DND-41 (cell line): ENCODE measurements around the gene XPO4.
"Not testable (repeated sequence)": the region's sequence is repeated elsewhere in the genome, so short reads cannot be mapped to it uniquely, and the experiment has no call there.

Source experiments
- ATAC-seq: fragments of 200-7000 bp; cut with Tn5 transposase; 3 replicates; pipeline ENCODE4 v1.9.1; 2021; ENCODE audit warnings: low read depth; ENCODE audit not compliant: insufficient read depth
- DNase-seq: peaks from one replicate; pipeline ENCODE4 v3.0.0-alpha.2; 2020
- H2AFZ ChIP-seq: 2 replicates; pipeline ENCODE4 v1.6.0; 2012; ENCODE audit warnings: low read depth, low read length
- H3K27ac ChIP-seq: 2 replicates; pipeline ENCODE4 v1.5.1; 2012; ENCODE audit warnings: low read length, inconsistent platforms
- H3K27me3 ChIP-seq: fragments of 200-600 bp; sonication (generic); 2 replicates; pipeline ENCODE4 v1.6.0; 2012; ENCODE audit warnings: low read length, mild to moderate bottlenecking, inconsistent platforms; ENCODE audit not compliant: insufficient read depth, poor library complexity
- H3K36me3 ChIP-seq: 2 replicates; pipeline ENCODE4 v1.5.1; 2012; ENCODE audit warnings: low read length, inconsistent platforms; ENCODE audit not compliant: insufficient read depth
- H3K4me1 ChIP-seq: 2 replicates; pipeline ENCODE4 v1.5.1; 2012; ENCODE audit warnings: mild to moderate bottlenecking, low read length; ENCODE audit not compliant: insufficient read depth
- H3K4me2 ChIP-seq: 2 replicates; pipeline ENCODE4 v1.6.0; 2012; ENCODE audit warnings: mild to moderate bottlenecking, moderate library complexity, low read length, inconsistent platforms; ENCODE audit not compliant: insufficient read depth
- H3K4me3 ChIP-seq, 2 experiments: fragments of 200-600 bp in 1 of 2; shearing (Covaris generic) in 1 of 2; 2 replicates each; pipeline ENCODE4 v1.5.1; 2012 to 2016; ENCODE audit warnings: inconsistent platforms in 2 of 2, low read length in 2 of 2, mild to moderate bottlenecking in 2 of 2, low read depth in 1 of 2, moderate library complexity in 1 of 2
- H3K79me2 ChIP-seq: 2 replicates; pipeline ENCODE4 v1.6.0; 2012; ENCODE audit warnings: low read length, inconsistent platforms; ENCODE audit not compliant: insufficient read depth
- H3K9ac ChIP-seq: 2 replicates; pipeline ENCODE4 v1.6.0; 2012; ENCODE audit warnings: low read depth, mild to moderate bottlenecking, inconsistent platforms, low read length, moderate library complexity
- H3K9me3 ChIP-seq: 2 replicates; pipeline ENCODE4 v1.5.1; 2012; ENCODE audit warnings: low read length, moderate library complexity, mild to moderate bottlenecking, inconsistent platforms; ENCODE audit not compliant: insufficient read depth, severe bottlenecking
- H4K20me1 ChIP-seq: 2 replicates; pipeline ENCODE4 v1.6.0; 2012; ENCODE audit warnings: low read length; ENCODE audit not compliant: insufficient read depth
- CTCF ChIP-seq: IDR thresholded peaks from 2 replicates; pipeline ENCODE4 v1.5.1; 2012; ENCODE audit warnings: borderline replicate concordance, low read length, moderate library complexity, mild to moderate bottlenecking; ENCODE audit not compliant: poor library complexity, severe bottlenecking; ENCODE audit errors: extremely low read depth
- EZH2 ChIP-seq: IDR thresholded peaks from 3 replicates; pipeline ENCODE4 v1.6.1; 2012; ENCODE audit warnings: borderline replicate concordance, low read depth, mild to moderate bottlenecking, moderate library complexity, low read length, inconsistent platforms; ENCODE audit not compliant: severe bottlenecking

Gene XPO4

GRCh38 chr13:20754009-20754408, 148.5 kb downstream of the XPO4 start:
- no peak overlapping the region for H3K4me2 ChIP-seq
- peaks cover 38% of the 10 kb centered on the region for H3K9me3 ChIP-seq
- H4K20me1 ChIP-seq: no peaks in the 10 kb centered on the region
- no peak for ATAC-seq
- H3K36me3 ChIP-seq: peaks cover 19% of the 10 kb centered on the region
- TF ChIP-seq EZH2 (no peak), CTCF (no peak)
- H3K9ac ChIP-seq: no peak overlapping the region
- DNase-seq: no peak
- H3K4me1 ChIP-seq: no peaks in the 10 kb centered on the region
- no peak overlapping the region for H3K4me3 ChIP-seq
- no peak overlapping the region for H3K27ac ChIP-seq
- no peaks in the 10 kb centered on the region for H3K79me2 ChIP-seq
- no peaks in the 10 kb centered on the region for H3K27me3 ChIP-seq
- H2AFZ ChIP-seq: no peak overlapping the region

- H3K36me3 ChIP-seq: no peaks in the 10 kb centered on the region; the same call in 1 of the 2 replicates
- TF ChIP-seq CTCF: no peak
- no peak for TF ChIP-seq EZH2
- no peak overlapping the region for H2AFZ ChIP-seq
- no peak overlapping the region for H3K27ac ChIP-seq
- H3K79me2 ChIP-seq: no peaks in the 10 kb centered on the region
- H3K4me3 ChIP-seq: no peak overlapping the region
- DNase-seq (no peak), ATAC-seq (no peak)
- H4K20me1 ChIP-seq: no peaks in the 10 kb centered on the region
- no peak overlapping the region for H3K9ac ChIP-seq
- H3K27me3 ChIP-seq: no peaks in the 10 kb centered on the region
- no peaks in the 10 kb centered on the region for H3K4me1 ChIP-seq
- H3K4me2 ChIP-seq: no peak overlapping the region
- peaks cover 29% of the 10 kb centered on the region for H3K9me3 ChIP-seq
Observed at GRCh38 chr13:20749377-20749776, 153.2 kb downstream of the XPO4 start.

- not testable (repeated sequence) for H3K27ac ChIP-seq, H3K9me3 ChIP-seq, H3K4me2 ChIP-seq, H3K27me3 ChIP-seq, H3K9ac ChIP-seq, H3K36me3 ChIP-seq, H3K4me3 ChIP-seq, DNase-seq, H2AFZ ChIP-seq, ATAC-seq, H4K20me1 ChIP-seq, H3K4me1 ChIP-seq, H3K79me2 ChIP-seq
Observed at GRCh38 chr13:20743830-20744404, 158.6 kb downstream of the XPO4 start.

DNA sequence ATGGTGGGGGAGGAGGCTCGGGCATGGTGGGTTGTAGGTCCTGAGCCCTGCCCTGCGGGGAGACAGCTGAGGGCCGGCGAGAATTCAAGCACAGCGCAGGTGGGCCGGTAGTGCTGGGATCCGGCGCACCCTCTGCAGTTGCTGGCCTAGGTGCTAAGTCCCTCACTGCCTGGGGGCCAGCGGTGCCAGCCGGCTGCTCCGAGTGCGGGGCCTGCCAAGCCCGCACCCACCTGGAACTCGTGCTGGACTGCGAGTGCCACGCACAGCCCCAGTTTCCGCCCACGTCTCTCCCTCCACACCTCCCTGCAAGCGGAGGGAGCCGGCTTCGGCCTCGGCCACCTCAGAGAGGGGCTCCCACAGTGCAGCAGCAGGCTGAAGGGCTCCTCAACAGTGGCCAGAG, 162.5 kb downstream of the XPO4 start:
- DNase-seq: no peak
- Histone ChIP-seq H2AFZ (no peak overlapping the region), H3K27ac (no peak overlapping the region), H3K36me3 (no peaks in the 10 kb centered on the region; the same call in 1 of the 2 replicates), H3K4me3 (no peak overlapping the region), H3K9ac (no peak overlapping the region), H3K27me3 (no peaks in the 10 kb centered on the region), H3K4me1 (no peaks in the 10 kb centered on the region), H3K4me2 (no peak overlapping the region), H3K9me3 (no peaks in the 10 kb centered on the region), H3K79me2 (no peaks in the 10 kb centered on the region), H4K20me1 (no peaks in the 10 kb centered on the region)
- no peak for ATAC-seq
- TF ChIP-seq EZH2 (no peak), CTCF (no peak)
